CD14-positive monocyte (primary cell): ENCODE measurements around the gene TENM3. TPM values are rescaled to one million over a fixed set of nuclear protein-coding genes. Genes with fewer than 3 reads are reported as not detected.

Experiments
- DNase-seq, 3 donors: peaks; one replicate each; pipeline ENCODE4 v3.0.0-alpha.2; 2011 to 2022
- H2AFZ ChIP-seq: 2 replicates; pipeline ENCODE4 v1.6.0; 2012; ENCODE audit warnings: mild to moderate bottlenecking, low read depth, low read length, inconsistent platforms; ENCODE audit not compliant: insufficient read depth, poor library complexity, severe bottlenecking
- H3K27ac ChIP-seq, 2 donors: 1 replicate in 1 of 2; 2 replicates in 1 of 2; pipeline ENCODE4 v1.5.1; 2012 to 2013; ENCODE audit warnings: low read length in 2 of 2, control low read depth in 1 of 2, inconsistent platforms in 1 of 2, low read depth in 1 of 2, mild to moderate bottlenecking in 1 of 2
- H3K27me3 ChIP-seq, 2 donors: one replicate each; pipeline versions ENCODE4 v1.6.0 to v1.6.1; 2011 to 2013; ENCODE audit warnings: low read length in 2 of 2; ENCODE audit not compliant: control insufficient read depth in 2 of 2, insufficient read depth in 2 of 2
- H3K36me3 ChIP-seq, 2 donors: replicated peaks in 1 of 2; 1 replicate in 1 of 2; 2 replicates in 1 of 2; pipeline versions ENCODE4 v1.5.1 to v1.6.1; 2012 to 2013; ENCODE audit warnings: low read length in 2 of 2, control low read depth in 1 of 2, inconsistent platforms in 1 of 2, mild to moderate bottlenecking in 1 of 2; ENCODE audit not compliant: insufficient read depth in 2 of 2, control insufficient read depth in 1 of 2
- H3K4me1 ChIP-seq, 2 donors: 1 replicate in 1 of 2; 2 replicates in 1 of 2; pipeline versions ENCODE4 v1.5.1 to v1.6.1; 2012 to 2013; ENCODE audit warnings: low read length in 2 of 2, control low read depth in 1 of 2, inconsistent platforms in 1 of 2, mild to moderate bottlenecking in 1 of 2, moderate library complexity in 1 of 2; ENCODE audit not compliant: insufficient read depth in 2 of 2, control insufficient read depth in 1 of 2
- H3K4me2 ChIP-seq: replicated peaks from 2 replicates; pipeline ENCODE3; 2012; ENCODE audit warnings: low read length, moderate library complexity, mild to moderate bottlenecking; ENCODE audit not compliant: poor library complexity, severe bottlenecking; ENCODE audit errors: extremely low read depth
- H3K4me3 ChIP-seq, 3 experiments: fragments of 200-600 bp in 1 of 3; sonication (generic) in 1 of 3; replicated peaks in 1 of 3; 1 replicate in 2 of 3; 2 replicates in 1 of 3; pipeline ENCODE4 v1.5.1; 2011 to 2013; ENCODE audit warnings: low read length in 3 of 3, mild to moderate bottlenecking in 3 of 3, control low read depth in 2 of 3, low read depth in 2 of 3, inconsistent platforms in 1 of 3, moderate library complexity in 1 of 3
- H3K79me2 ChIP-seq: 2 replicates; pipeline ENCODE4 v1.6.0; 2012; ENCODE audit warnings: mild to moderate bottlenecking, control low read depth, inconsistent platforms, low read length, moderate library complexity; ENCODE audit not compliant: insufficient read depth
- H3K9ac ChIP-seq: 2 replicates; pipeline ENCODE4 v1.6.0; 2017; ENCODE audit warnings: low read length, mild to moderate bottlenecking; ENCODE audit not compliant: insufficient read depth, poor library complexity, severe bottlenecking
- H3K9me3 ChIP-seq, 2 donors: replicated peaks in 1 of 2; 1 replicate in 1 of 2; 2 replicates in 1 of 2; pipeline versions ENCODE4 v1.5.1 to v1.6.1; 2012 to 2013; ENCODE audit warnings: low read length in 2 of 2, control low read depth in 1 of 2; ENCODE audit not compliant: control insufficient read depth in 1 of 2, insufficient read depth in 1 of 2
- H4K20me1 ChIP-seq: 2 replicates; pipeline ENCODE4 v1.6.0; 2012; ENCODE audit warnings: mild to moderate bottlenecking, low read length, control low read depth, moderate library complexity; ENCODE audit not compliant: insufficient read depth
- H3K27ac Mint-ChIP-seq, 7 donors: one replicate each; pipeline ENCODE4 v1.8.0; 2020; ENCODE audit warnings: mild to moderate bottlenecking in 7 of 7, mixed read lengths in 7 of 7, moderate library complexity in 6 of 7, inconsistent platforms in 2 of 7
- H3K27me3 Mint-ChIP-seq, 3 donors: one replicate each; pipeline ENCODE4 v1.8.0; 2021 to 2022; ENCODE audit warnings: low read depth in 3 of 3, mild to moderate bottlenecking in 3 of 3, mixed read lengths in 3 of 3, moderate library complexity in 3 of 3, inconsistent platforms in 1 of 3
- H3K36me3 Mint-ChIP-seq, 2 donors: one replicate each; pipeline ENCODE4 v1.8.0; 2020; ENCODE audit warnings: mixed read lengths in 2 of 2, inconsistent platforms in 1 of 2, mild to moderate bottlenecking in 1 of 2
- H3K4me1 Mint-ChIP-seq: one replicate; pipeline ENCODE4 v1.8.0; 2020; ENCODE audit warnings: mild to moderate bottlenecking, mixed read lengths
- H3K4me3 Mint-ChIP-seq, 2 donors: one replicate each; pipeline ENCODE4 v1.8.0; 2020; ENCODE audit warnings: mild to moderate bottlenecking in 2 of 2, mixed read lengths in 2 of 2, moderate library complexity in 1 of 2
- H3K9me3 Mint-ChIP-seq, 7 donors: one replicate each; pipeline ENCODE4 v1.8.0; 2020 to 2022; ENCODE audit warnings: mixed read lengths in 7 of 7, mild to moderate bottlenecking in 6 of 7, moderate library complexity in 6 of 7, inconsistent platforms in 2 of 7
- CTCF ChIP-seq: fragments of 200-600 bp; IDR thresholded peaks from one replicate; pipeline ENCODE4 v1.8.0; 2022; ENCODE audit warnings: antibody characterized with exemption, mild to moderate bottlenecking
- WGBS: methylation state at CpG from one replicate; pipeline ENCODE4 v1.1.5; 2013; ENCODE audit warnings: missing lambda C conversion rate; ENCODE audit not compliant: insufficient coverage; 5-methylcytosine and 5-hydroxymethylcytosine counted together
- intact Hi-C, 2 donors: fragments of 100-400 bp; cut with micrococcal nuclease; formaldehyde crosslinking; loops; one replicate each; pipeline versions ENCODE4 v1.15.0 to v1.15.1; 2023
- polyA plus RNA-seq, 3 donors: library from polyadenylated mRNA; depleted of rRNA in 1 of 3; unstranded in 2 of 3; stranded (reverse) in 1 of 3; fragments of 300-500 nt in 2 of 3; fragments of >200 nt in 1 of 3; fragmentation: Illumina TruSeq in 2 of 3; gene quantifications; 1 replicate in 2 of 3; 2 replicates in 1 of 3; pipeline ENCODE4 v1.2.3, GENCODE V29; 2012 to 2021

Gene TENM3
- polyA plus RNA-seq, 3 donors = not detected

- H3K27me3 Mint-ChIP-seq = no peaks in the 10 kb centered on the region
- H4K20me1 ChIP-seq = no peaks in the 10 kb centered on the region
Measured at GRCh38 chr4:182518421-182518820, 275.2 kb downstream of the TENM3 start.

GRCh38 chr4:182519528-182519927 is 276.3 kb downstream of the TENM3 start:
- Mint-ChIP-seq H3K36me3 (no peaks in the 10 kb centered on the region), H3K27ac (no peak overlapping the region), H3K4me1 (no peaks in the 10 kb centered on the region), H3K9me3 (peaks cover 0 to 5% (median 2%) of the 10 kb centered on the region in 7 donors), H3K27me3 (no peaks in the 10 kb centered on the region), H3K4me3 (no peak overlapping the region)
- no peak for DNase-seq
- Histone ChIP-seq H3K4me1 (no peaks in the 10 kb centered on the region), H3K9ac (no peak overlapping the region), H4K20me1 (no peaks in the 10 kb centered on the region), H3K9me3 (no peaks in the 10 kb centered on the region), H3K4me2 (no peak overlapping the region), H3K79me2 (no peaks in the 10 kb centered on the region), H3K27ac (no peak overlapping the region), H2AFZ (no peak overlapping the region), H3K27me3 (no peaks in the 10 kb centered on the region), H3K4me3 (no peak overlapping the region), H3K36me3 (no peaks in the 10 kb centered on the region)
- intact Hi-C loops = no loop called here
- no CpG with 5 or more reads among the region's 2 CpGs for WGBS
- no peak for TF ChIP-seq CTCF

More at GRCh38 chr4:182518421-182518820, 275.2 kb downstream of the TENM3 start:
- TF ChIP-seq CTCF = no peak
- Histone ChIP-seq H3K79me2 (no peaks in the 10 kb centered on the region), H3K4me1 (no peaks in the 10 kb centered on the region), H3K9ac (no peak overlapping the region), H3K4me3 (no peak overlapping the region), H3K4me2 (no peak overlapping the region), H2AFZ (no peak overlapping the region), H3K27me3 (no peaks in the 10 kb centered on the region), H3K27ac (no peak overlapping the region), H3K36me3 (no peaks in the 10 kb centered on the region), H3K9me3 (no peaks in the 10 kb centered on the region)
- peaks cover 0 to 5% (median 2%) of the 10 kb centered on the region in 7 donors for H3K9me3 Mint-ChIP-seq
- DNase-seq = no peak
- 25% methylated on average over 1 of the region's 1 CpG for WGBS
- no peak overlapping the region for H3K27ac Mint-ChIP-seq
- no peaks in the 10 kb centered on the region for H3K4me1 Mint-ChIP-seq
- no peaks in the 10 kb centered on the region for H3K36me3 Mint-ChIP-seq
- H3K4me3 Mint-ChIP-seq = no peak overlapping the region
- intact Hi-C loops = no loop called here
